Activated T-helper 17 cell treated with anti-CD3 and anti-CD28 coated beads, Interleukin-2, amount 50 U/mL, for 72 hours (primary cell): ENCODE data around the gene IL15. TPM values are rescaled to one million over a fixed set of nuclear protein-coding genes. Genes with fewer than 3 reads are reported as not detected.
A peak's percentile ranks its signal among the peaks of the same experiment; 100 is the strongest.
"Not testable (repeated sequence)": the region's sequence is repeated elsewhere in the genome, so short reads cannot be mapped to it uniquely, and the experiment has no call there.

Source experiments
- ATAC-seq: fragments of 150-1000 bp; cut with Tn5 transposase; replicated peaks from 2 replicates; pipeline ENCODE4 v1.10.0; 2021; ENCODE audit warnings: mild to moderate bottlenecking, moderate library complexity
- H3K27ac Mint-ChIP-seq: one replicate; pipeline ENCODE4 v1.8.0; 2022; ENCODE audit warnings: mixed read lengths
- H3K27me3 Mint-ChIP-seq: one replicate; pipeline ENCODE4 v1.8.0; 2022; ENCODE audit warnings: mixed read lengths
- H3K36me3 Mint-ChIP-seq: one replicate; pipeline ENCODE4 v1.8.0; 2022; ENCODE audit warnings: low read depth, mild to moderate bottlenecking, mixed read lengths
- H3K4me1 Mint-ChIP-seq: one replicate; pipeline ENCODE4 v1.8.0; 2022; ENCODE audit warnings: mixed read lengths
- H3K4me3 Mint-ChIP-seq: one replicate; pipeline ENCODE4 v1.8.0; 2022; ENCODE audit warnings: mild to moderate bottlenecking, mixed read lengths
- H3K9me3 Mint-ChIP-seq: one replicate; pipeline ENCODE4 v1.8.0; 2022; ENCODE audit warnings: mixed read lengths
- total RNA-seq, 2 donors: library from RNA; stranded (reverse); gene quantifications; one replicate each; pipeline ENCODE4 v1.2.3, GENCODE V29; 2022

IL15 gene
- total RNA-seq, 2 donors from 2014 or later = 2.7 to 3.4 TPM

DNA sequence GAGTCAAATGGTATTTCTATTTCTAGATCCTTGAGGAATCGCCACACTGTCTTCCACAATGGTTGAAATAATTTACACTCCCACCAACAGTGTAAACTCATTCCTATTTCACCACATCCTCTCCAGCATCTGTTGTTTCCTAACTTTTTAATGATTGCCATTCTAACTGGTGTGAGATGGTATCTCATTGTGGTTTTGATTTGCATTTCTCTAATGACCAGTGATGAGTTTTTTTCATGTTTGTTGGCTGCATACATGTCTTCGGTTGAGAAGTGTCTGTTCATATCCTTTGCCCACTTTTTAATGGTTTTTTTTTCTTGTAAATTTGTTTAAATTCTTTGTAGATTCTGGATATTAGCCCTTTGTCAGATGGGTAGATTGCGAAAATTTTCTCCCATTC lies 115.4 kb downstream of the IL15 start:
- ATAC-seq, H3K4me1 Mint-ChIP-seq, H3K27ac Mint-ChIP-seq, H3K27me3 Mint-ChIP-seq, H3K4me3 Mint-ChIP-seq, H3K9me3 Mint-ChIP-seq, H3K36me3 Mint-ChIP-seq: not testable (repeated sequence)

DNA sequence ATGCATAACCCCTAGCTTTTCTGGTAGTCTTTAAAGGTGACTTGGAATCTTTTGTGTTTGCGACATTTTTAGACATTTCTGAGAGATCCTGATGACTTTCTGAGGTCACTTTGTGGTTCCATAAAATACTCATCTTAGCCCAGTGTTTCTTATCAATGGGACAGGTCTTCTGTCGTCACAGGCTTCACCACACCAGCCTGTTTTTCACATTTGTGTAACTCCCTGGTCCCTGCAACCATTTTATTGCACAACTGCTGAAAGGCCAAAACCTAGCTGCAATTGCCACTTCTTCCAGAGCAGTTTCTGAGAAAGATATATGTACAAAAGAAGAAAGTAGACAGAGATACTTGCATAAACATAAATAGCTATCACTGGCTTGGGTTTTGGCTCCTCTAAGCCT lies 120.9 kb downstream of the IL15 start:
- Mint-ChIP-seq H3K36me3 (no peaks in the 10 kb centered on the region), H3K9me3 (no peaks in the 10 kb centered on the region), H3K4me1 (no peaks in the 10 kb centered on the region), H3K27ac (no peak overlapping the region), H3K27me3 (no peaks in the 10 kb centered on the region), H3K4me3 (no peak overlapping the region)
- no peak for ATAC-seq

DNA sequence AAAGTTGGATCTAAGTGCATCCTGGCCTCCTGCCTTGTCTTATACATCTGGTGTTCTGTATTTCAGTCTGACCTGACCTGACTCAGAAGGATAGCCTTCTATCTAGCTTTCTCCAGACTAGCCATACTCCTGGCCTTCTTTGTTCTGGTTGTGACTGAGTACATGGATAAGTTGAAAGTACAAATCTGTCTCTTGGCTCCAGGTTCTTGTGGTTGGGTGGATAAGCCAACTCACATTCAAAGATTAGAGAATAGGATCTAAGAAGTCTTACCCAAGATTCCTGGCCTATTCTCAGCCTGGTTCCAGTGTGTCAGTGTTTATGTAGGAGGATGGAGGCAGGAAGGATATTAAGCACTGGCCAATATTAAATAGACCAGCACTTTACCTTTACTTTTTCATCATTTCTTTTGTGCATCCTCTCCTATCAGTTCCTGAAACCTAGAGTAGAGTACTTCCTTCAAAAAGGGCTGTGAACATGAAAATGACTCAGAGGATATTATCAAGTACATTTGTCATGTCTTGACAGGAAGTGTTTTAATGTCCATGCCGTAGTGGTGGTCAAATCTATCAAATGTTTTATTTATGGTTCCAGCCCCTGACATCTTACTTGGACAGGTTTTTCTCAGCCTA lies 123.5 kb downstream of the IL15 start:
- H3K4me1 Mint-ChIP-seq = no peaks in the 10 kb centered on the region
- H3K9me3 Mint-ChIP-seq = no peaks in the 10 kb centered on the region
- no peak overlapping the region for H3K27ac Mint-ChIP-seq
- H3K4me3 Mint-ChIP-seq = no peak overlapping the region
- peaks cover 4% of the 10 kb centered on the region for H3K27me3 Mint-ChIP-seq
- ATAC-seq = no peak
- no peaks in the 10 kb centered on the region for H3K36me3 Mint-ChIP-seq

DNA sequence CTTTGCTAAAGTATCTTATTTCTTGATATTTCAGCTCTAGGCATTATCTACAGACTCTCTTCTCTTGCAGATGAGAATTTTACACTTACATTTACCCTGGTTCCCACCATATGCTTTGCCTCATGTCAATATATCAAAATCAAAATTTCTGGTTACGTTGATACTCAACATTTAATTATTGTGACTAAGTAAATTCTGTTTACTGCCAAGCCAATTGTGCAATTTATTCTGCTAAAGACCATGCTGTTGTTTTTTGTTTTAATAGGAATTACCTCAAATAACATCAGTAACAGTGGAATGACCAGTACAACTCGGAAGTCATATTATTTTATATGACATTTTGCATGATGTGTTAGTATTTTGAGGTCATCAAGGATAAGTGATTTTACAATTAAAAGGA lies 125.5 kb downstream of the IL15 start:
- Mint-ChIP-seq H3K4me3 (no peak overlapping the region), H3K27ac (no peak overlapping the region), H3K9me3 (no peaks in the 10 kb centered on the region), H3K36me3 (no peaks in the 10 kb centered on the region), H3K27me3 (peaks cover 4% of the 10 kb centered on the region), H3K4me1 (no peaks in the 10 kb centered on the region)
- no peak for ATAC-seq

DNA sequence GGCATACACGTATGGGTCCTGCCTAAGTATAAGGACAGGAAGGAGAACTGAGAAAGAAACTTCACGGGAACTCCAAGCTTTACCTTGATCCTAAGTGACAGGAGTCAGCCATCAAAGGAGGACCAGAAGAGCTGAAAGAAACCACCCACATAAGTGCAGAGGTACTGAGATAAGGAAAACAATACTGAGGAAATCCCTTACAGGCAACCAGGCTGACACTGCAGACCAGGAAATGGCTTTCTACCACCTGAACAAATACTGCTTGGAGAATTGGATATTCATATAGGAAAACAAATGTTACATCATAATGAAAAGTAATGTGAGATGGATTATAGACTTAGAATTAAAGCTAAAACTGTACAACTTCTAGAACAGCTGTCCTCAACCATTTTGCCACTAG lies 127.0 kb downstream of the IL15 start:
- H3K4me1 Mint-ChIP-seq = no peaks in the 10 kb centered on the region
- H3K4me3 Mint-ChIP-seq = no peak overlapping the region

DNA sequence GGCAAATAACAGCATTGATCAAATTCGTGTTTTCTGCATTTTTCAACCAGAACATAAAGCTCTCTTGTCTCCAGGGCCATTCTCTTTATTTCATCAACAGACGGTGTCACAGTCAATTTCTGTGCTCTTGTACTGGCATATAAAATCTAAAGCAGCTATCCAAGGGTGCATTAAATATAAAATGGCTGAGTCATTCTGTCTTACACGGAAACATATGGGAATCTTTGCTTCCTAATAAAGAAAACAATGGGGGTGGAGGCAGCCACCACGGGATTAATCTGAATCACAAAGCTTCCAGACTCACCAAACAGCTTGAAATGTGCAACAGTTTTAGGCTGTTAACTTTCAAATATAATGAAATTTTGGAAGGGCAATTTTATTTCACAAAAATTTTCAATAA lies 132.6 kb downstream of the IL15 start:
- Mint-ChIP-seq H3K4me1 (peaks cover 5% of the 10 kb centered on the region), H3K4me3 (no peak overlapping the region), H3K9me3 (no peaks in the 10 kb centered on the region), H3K36me3 (no peaks in the 10 kb centered on the region), H3K27me3 (no peaks in the 10 kb centered on the region), H3K27ac (no peak overlapping the region)
- no peak for ATAC-seq

More for the DNA sequence above, 127.0 kb downstream of the IL15 start:
- Mint-ChIP-seq H3K36me3 (no peaks in the 10 kb centered on the region), H3K27ac (no peak overlapping the region), H3K9me3 (no peaks in the 10 kb centered on the region), H3K27me3 (peaks cover 4% of the 10 kb centered on the region)
- no peak for ATAC-seq

DNA sequence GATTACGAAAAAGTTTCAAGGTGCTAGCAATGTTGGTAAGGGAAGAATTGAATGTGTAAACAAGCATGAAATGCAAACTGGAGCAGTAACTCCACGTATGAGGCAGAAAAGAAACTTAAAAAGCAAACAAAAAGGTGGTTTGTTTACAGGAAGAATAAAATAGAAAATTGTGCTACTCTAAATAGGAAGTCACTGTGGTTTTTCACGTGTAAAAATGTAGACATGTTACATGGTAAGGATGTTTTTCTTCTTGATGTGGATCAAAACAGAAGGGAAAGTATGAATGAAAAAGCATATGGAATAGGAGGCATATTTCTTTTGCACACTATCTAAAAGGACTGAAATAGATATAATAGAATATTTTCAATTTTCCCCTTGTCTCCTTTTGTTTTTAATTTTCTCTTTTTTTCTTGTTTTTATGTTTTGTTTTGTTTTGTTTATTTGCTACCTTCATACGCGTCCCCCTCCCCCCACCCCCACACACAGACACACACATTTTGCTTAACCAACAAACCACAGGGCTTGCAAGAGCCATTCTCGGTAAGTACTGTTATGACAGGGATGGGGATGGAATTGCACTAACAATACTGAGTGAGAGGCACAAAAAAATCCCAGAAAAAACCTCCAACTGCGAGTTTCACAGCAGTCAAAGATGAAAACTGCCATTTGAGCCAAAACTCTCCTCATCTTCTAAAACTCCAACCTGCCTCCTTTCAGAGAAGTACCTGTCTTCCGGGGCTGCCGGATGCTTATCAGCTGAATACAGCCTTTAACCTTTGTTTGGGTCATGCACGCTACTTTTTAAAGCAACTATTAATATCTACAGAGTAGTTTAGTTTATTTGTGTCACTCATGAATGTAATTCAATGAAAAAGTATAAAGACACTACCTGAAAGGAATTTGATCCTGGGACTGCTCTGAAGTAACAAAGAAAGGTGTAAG lies 135.8 kb downstream of the IL15 start:
- Mint-ChIP-seq H3K27ac (peak overlapping the region; percentile 10), H3K27me3 (no peaks in the 10 kb centered on the region), H3K36me3 (no peaks in the 10 kb centered on the region), H3K9me3 (no peaks in the 10 kb centered on the region), H3K4me1 (peaks cover 5% of the 10 kb centered on the region), H3K4me3 (peak overlapping the region; percentile 13)
- ATAC-seq = peak; percentile 70

DNA sequence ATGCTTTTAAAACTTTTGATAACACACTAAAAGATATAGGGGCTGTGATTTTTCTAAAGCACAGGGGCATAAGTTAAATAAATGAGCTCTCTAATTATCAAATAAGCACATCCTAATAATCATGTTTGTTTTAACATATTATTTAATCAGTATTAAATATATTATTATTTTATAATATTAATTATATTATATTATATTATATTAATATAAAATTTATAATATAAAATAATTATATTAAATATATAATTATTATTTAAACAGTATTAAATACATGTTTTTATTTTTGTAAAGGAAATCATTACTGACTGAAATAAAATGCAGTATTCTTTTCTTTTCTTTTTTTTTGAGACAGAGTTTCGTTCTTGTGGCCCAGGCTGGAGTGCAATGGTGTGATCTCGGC lies 136.5 kb downstream of the IL15 start:
- Mint-ChIP-seq H3K9me3 (no peaks in the 10 kb centered on the region), H3K4me1 (peaks cover 5% of the 10 kb centered on the region), H3K4me3 (peak overlapping the region; percentile 13), H3K27me3 (no peaks in the 10 kb centered on the region), H3K27ac (no peak overlapping the region), H3K36me3 (no peaks in the 10 kb centered on the region)
- ATAC-seq = no peak

DNA sequence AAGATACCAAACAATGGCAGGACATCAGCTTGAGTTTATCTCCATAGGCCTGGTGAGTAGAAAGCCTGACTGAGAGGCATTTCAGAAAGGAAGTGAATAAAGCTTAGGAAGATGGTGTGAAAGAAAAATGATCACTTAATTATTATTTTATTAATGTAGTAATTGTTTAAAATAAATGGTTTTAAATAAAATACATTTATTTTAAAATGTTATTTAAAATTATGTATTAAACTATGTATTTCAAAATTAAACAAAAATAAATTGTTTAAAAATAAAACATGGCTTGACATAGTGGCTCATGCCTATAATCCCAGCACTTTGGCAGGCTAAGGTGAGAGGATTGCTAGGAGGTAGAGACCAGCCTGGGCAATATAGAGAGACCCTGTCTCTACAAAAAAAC lies 145.8 kb downstream of the IL15 start:
- Mint-ChIP-seq H3K9me3 (no peaks in the 10 kb centered on the region), H3K36me3 (no peaks in the 10 kb centered on the region), H3K4me1 (no peaks in the 10 kb centered on the region), H3K27me3 (no peaks in the 10 kb centered on the region), H3K27ac (no peak overlapping the region), H3K4me3 (no peak overlapping the region)
- ATAC-seq = no peak
